GM18517 (cell line): ENCODE data around the gene RGS17.
"Not testable (repeated sequence)": the region's sequence is repeated elsewhere in the genome, so short reads cannot be mapped to it uniquely, and the experiment has no call there.

Source experiments
- ATAC-seq: cut with Tn5 transposase; IDR thresholded peaks from one replicate; pipeline ENCODE4 v1.9.1; 2021; ENCODE audit warnings: mild to moderate bottlenecking, moderate library complexity; ENCODE audit not compliant: unreplicated experiment

Gene RGS17

GRCh38 chr6:152999538-152999937, 131.5 kb downstream of the RGS17 start:
- not testable (repeated sequence) for ATAC-seq

GRCh38 chr6:152993847-152994246, 137.2 kb downstream of the RGS17 start:
- ATAC-seq, result no peak

GRCh38 chr6:152993431-152993830, 137.7 kb downstream of the RGS17 start:
- ATAC-seq, result no peak

GRCh38 chr6:152986978-152987377, 144.1 kb downstream of the RGS17 start:
- ATAC-seq, result no peak

GRCh38 chr6:152985300-152985699, 145.8 kb downstream of the RGS17 start:
- not testable (repeated sequence) for ATAC-seq

- ATAC-seq, result peak; percentile 39
Observed at GRCh38 chr6:152984513-152984872, 146.6 kb downstream of the RGS17 start.

GRCh38 chr6:152983637-152984512, 147.2 kb downstream of the RGS17 start:
- ATAC-seq, result peak; percentile 18

- ATAC-seq, result peak; percentile 73
Observed at GRCh38 chr6:152982904-152983636, 148.0 kb downstream of the RGS17 start, which contains the start of gene FBXO5. Gene FBXO5 (minus strand): TSS chr6:152983041. CDS start chr6:152982959, 82 bp downstream.

- no peak for ATAC-seq
Observed at GRCh38 chr6:152981989-152982903, 148.8 kb downstream of the RGS17 start.

- ATAC-seq, result no peak
Observed at GRCh38 chr6:152981219-152981618, 149.9 kb downstream of the RGS17 start.

- no peak for ATAC-seq
Observed at GRCh38 chr6:152980656-152981055, 150.4 kb downstream of the RGS17 start.

- ATAC-seq, result no peak
Observed at GRCh38 chr6:152979116-152979515, 152.0 kb downstream of the RGS17 start.

GRCh38 chr6:152978058-152978457, 153.0 kb downstream of the RGS17 start:
- ATAC-seq, result no peak

GRCh38 chr6:152977556-152977955, 153.5 kb downstream of the RGS17 start:
- no peak for ATAC-seq

GRCh38 chr6:152976749-152977148, 154.3 kb downstream of the RGS17 start:
- no peak for ATAC-seq

GRCh38 chr6:152975204-152975915, 155.7 kb downstream of the RGS17 start:
- peak; percentile 44 for ATAC-seq

- no peak for ATAC-seq
Observed at GRCh38 chr6:152973916-152974315, 157.2 kb downstream of the RGS17 start.

- ATAC-seq, result no peak
Observed at GRCh38 chr6:152969688-152970418, 161.2 kb downstream of the RGS17 start.

GRCh38 chr6:152966168-152966894, 164.8 kb downstream of the RGS17 start:
- ATAC-seq, result not testable (repeated sequence)
